GM19238 (cell line): ENCODE results near the gene AFF1.
"Not testable (repeated sequence)": the region's sequence is repeated elsewhere in the genome, so short reads cannot be mapped to it uniquely, and the experiment has no call there.

ENCODE experiments used
- DNase-seq: peaks from one replicate; pipeline ENCODE4 v3.0.0; 2011; ENCODE audit warnings: low spot score; ENCODE audit not compliant: insufficient read length

AFF1 gene

GRCh38 chr4:86978709-86979108, 43.9 kb downstream of the AFF1 start:
- no peak for DNase-seq

- no peak for DNase-seq
Measured at GRCh38 chr4:86980230-86980629, 45.4 kb downstream of the AFF1 start.

- no peak for DNase-seq
Measured at GRCh38 chr4:86981789-86982188, 47.0 kb downstream of the AFF1 start.

GRCh38 chr4:86985852-86986251, 51.0 kb downstream of the AFF1 start:
- not testable (repeated sequence) for DNase-seq

- DNase-seq: not testable (repeated sequence)
Measured at GRCh38 chr4:86989658-86990057, 54.8 kb downstream of the AFF1 start.

GRCh38 chr4:86990510-86990909, 55.7 kb downstream of the AFF1 start:
- no peak for DNase-seq

GRCh38 chr4:86991994-86992393, 57.2 kb downstream of the AFF1 start:
- DNase-seq: no peak

GRCh38 chr4:86993909-86994681, 59.3 kb downstream of the AFF1 start:
- DNase-seq: no peak

GRCh38 chr4:86994686-86995085, 59.9 kb downstream of the AFF1 start:
- DNase-seq: no peak

GRCh38 chr4:86996510-86996909, 61.7 kb downstream of the AFF1 start:
- not testable (repeated sequence) for DNase-seq

- DNase-seq: no peak
Measured at GRCh38 chr4:86999136-86999643, 64.4 kb downstream of the AFF1 start.

- DNase-seq: no peak
Measured at GRCh38 chr4:87002682-87003043, 67.9 kb downstream of the AFF1 start.

GRCh38 chr4:87003266-87003665, 68.5 kb downstream of the AFF1 start:
- DNase-seq: no peak

GRCh38 chr4:87005369-87005689, 70.5 kb downstream of the AFF1 start:
- DNase-seq: no peak

GRCh38 chr4:87005690-87006425, 71.0 kb downstream of the AFF1 start:
- no peak for DNase-seq

GRCh38 chr4:87006426-87006675, 71.5 kb downstream of the AFF1 start:
- DNase-seq: peak; percentile 19

GRCh38 chr4:87006676-87007527, 72.1 kb downstream of the AFF1 start:
- peak; percentile 46 for DNase-seq

GRCh38 chr4:87007528-87008446, 73.0 kb downstream of the AFF1 start:
- DNase-seq: no peak

- DNase-seq: no peak
Measured at GRCh38 chr4:87009095-87009648, 74.4 kb downstream of the AFF1 start.

GRCh38 chr4:87010192-87010591, 75.4 kb downstream of the AFF1 start:
- DNase-seq: no peak
